Uterus (tissue), 2 donors: ENCODE measurements around the gene SRSF5.

Experiments used
- POLR2A ChIP-seq, 2 donors: fragments of 450-650 bp; IDR thresholded peaks; one replicate each; pipeline ENCODE4 v1.6.1; 2016; ENCODE audit warnings: antibody characterized with exemption in 2 of 2, mild to moderate bottlenecking in 1 of 2, moderate library complexity in 1 of 2
- TF ChIP-seq, protein P1 (sequence below), 4 experiments: fragments of 200-600 bp in 2 of 4; fragments of 450-650 bp in 2 of 4; sonication (generic) in 2 of 4; IDR thresholded peaks; one replicate each; pipeline ENCODE4 v1.5.1; 2016 to 2019; ENCODE audit warnings: antibody characterized with exemption in 4 of 4, mild to moderate bottlenecking in 2 of 4, moderate library complexity in 1 of 4

GRCh38 chr14:69814397-69814796, 47.5 kb downstream of the SRSF5 start:
- no peak for TF ChIP-seq POLR2A (IDR thresholded peaks at IDR 0.05)
- TF ChIP-seq, protein P1, sequence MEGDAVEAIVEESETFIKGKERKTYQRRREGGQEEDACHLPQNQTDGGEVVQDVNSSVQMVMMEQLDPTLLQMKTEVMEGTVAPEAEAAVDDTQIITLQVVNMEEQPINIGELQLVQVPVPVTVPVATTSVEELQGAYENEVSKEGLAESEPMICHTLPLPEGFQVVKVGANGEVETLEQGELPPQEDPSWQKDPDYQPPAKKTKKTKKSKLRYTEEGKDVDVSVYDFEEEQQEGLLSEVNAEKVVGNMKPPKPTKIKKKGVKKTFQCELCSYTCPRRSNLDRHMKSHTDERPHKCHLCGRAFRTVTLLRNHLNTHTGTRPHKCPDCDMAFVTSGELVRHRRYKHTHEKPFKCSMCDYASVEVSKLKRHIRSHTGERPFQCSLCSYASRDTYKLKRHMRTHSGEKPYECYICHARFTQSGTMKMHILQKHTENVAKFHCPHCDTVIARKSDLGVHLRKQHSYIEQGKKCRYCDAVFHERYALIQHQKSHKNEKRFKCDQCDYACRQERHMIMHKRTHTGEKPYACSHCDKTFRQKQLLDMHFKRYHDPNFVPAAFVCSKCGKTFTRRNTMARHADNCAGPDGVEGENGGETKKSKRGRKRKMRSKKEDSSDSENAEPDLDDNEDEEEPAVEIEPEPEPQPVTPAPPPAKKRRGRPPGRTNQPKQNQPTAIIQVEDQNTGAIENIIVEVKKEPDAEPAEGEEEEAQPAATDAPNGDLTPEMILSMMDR (IDR thresholded peaks at IDR 0.05) = no peak
